Measurements from ENCODE around the gene RYR1.
"Not testable (repeated sequence)": the region's sequence is repeated elsewhere in the genome, so short reads cannot be mapped to it uniquely, and the experiment has no call there.

The RYR1 gene

GRCh38 chr19:38458991-38459390 lies 25.5 kb downstream of the RYR1 start:
- no peak for DNase-seq

GRCh38 chr19:38463365-38463764 lies 29.9 kb downstream of the RYR1 start:
- DNase-seq = no peak

GRCh38 chr19:38464421-38465082 lies 31.1 kb downstream of the RYR1 start:
- no peak for DNase-seq

DNA sequence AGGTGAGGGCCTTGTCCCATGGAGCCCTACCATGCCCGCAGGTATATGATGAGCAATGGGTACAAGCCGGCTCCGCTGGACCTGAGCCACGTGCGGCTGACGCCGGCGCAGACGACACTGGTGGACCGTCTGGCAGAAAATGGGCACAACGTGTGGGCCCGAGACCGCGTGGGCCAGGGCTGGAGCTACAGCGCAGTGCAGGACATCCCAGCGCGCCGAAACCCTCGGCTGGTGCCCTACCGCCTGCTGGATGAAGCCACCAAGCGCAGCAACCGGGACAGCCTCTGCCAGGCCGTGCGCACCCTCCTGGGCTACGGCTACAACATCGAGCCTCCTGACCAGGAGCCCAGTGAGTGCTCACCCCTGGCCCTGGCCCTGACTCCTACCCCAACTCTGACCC lies 32.6 kb downstream of the RYR1 start:
- DNase-seq = no peak

- no peak for DNase-seq
These were observed 34.3 kb downstream of the RYR1 start for GRCh38 chr19:38467541-38468525.

GRCh38 chr19:38469151-38469550 lies 35.7 kb downstream of the RYR1 start:
- no peak for DNase-seq

DNA sequence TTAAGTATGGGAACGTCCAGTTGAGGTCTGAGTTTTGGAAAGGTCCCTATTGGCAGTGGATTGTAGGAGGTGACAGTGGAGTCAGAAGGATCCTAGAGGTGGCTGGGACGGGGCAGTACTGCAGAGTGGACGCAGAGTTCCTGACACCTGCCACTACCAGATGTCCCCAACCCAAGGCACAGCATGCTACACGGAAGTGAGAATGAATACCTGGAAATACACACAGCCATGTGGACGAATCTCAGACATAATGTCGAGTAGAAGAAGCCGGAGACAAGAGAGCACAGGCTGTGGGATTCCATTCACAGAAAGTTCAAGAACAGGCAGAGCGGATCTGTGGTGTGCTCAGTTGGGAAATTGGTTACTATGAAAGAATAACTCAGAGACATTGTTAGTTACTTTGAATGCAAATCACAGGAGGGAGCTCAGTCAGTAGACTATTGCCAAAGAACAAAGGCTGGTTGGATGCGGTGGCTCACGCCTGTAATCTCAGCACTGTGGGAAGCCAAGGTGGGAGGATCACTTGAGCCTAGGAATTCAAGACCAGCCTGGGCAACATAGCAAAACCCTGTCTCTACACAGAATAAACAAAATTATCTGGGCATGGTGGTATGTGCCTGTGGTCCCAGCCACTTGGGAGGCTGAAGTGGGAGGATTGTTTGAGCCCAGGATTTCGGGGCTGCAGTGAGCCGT lies 37.4 kb downstream of the RYR1 start:
- no peak for DNase-seq

DNA sequence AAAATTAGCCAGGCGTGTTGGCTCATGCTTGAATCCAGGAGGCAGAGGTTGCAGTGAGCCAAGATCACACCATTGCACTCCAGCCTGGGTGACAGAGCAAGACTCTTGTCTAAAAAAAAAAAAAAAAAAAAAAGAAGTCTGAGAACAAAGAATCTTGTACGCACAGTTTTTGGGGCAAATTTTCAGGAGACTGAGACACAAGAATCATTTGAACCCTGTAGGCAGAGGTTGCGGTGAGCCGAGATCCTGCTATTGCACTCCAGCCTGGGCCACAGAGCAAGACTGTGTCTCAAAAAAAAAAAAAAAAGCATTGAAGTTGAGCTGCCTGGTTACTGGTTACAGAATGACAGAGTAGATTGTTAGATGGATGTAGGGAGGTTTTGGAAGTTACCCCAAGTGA lies 39.2 kb downstream of the RYR1 start:
- DNase-seq = not testable (repeated sequence)

DNA sequence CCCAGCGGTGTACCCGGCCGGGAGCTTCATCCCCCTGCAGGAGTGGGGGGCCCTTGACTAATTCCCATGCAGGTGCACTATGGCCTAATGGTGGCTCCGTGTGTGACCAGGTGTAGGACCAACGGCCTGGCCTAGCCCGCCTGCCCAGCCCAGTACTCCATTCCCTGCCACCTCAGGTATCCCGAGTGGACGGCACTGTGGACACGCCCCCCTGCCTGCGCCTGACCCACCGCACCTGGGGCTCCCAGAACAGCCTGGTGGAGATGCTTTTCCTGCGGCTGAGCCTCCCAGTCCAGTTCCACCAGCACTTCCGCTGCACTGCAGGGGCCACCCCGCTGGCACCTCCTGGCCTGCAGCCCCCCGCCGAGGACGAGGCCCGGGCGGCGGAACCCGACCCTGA lies 39.7 kb downstream of the RYR1 start:
- DNase-seq = no peak

DNA sequence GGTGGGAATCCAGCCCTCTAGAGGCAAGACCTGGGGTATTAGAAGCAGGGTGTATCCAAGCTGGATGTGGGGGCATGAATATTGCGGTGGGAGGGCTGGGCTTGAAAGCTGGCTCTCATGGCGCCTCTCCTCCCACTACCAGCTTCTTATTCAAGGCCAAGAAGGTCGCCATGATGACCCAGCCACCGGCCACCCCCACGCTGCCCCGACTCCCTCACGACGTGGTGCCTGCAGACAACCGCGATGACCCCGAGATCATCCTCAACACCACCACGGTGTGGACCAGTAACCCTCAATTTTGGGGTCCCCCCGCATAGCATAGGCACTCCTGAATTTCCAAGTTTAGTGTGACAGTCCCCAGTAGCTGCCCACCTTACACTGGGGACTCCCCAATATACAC lies 41.7 kb downstream of the RYR1 start:
- DNase-seq = no peak

DNA sequence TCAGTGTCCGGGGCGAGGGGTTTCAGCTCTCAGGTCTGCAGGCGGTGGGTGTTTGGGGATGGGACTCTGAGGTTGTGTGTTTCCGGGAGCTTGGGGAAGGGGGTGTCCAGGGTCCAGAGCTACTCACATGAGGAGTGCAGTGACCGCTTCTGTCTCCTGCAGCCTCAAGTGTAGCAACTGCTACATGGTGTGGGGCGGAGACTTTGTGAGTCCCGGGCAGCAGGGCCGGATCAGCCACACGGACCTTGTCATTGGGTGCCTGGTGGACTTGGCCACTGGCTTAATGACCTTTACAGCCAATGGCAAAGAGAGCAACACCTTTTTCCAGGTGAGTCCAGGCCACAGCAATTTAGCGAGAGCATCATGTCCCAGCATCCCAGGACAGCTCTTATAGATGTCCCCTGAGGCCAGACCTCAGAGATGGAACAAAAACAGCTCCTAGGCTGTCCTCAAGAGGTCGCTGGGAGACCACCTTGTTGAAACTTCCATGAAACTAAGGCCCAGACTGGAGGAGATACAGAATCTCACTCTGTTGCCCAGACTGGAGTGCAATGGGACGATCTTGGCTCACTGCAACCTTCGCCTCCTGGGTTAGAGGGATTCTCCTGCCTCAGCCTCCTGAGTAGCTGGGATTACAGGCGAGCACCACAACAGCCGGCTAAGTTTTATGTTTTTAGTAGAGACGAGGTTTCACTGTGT lies 44.9 kb downstream of the RYR1 start:
- no peak for DNase-seq

DNA sequence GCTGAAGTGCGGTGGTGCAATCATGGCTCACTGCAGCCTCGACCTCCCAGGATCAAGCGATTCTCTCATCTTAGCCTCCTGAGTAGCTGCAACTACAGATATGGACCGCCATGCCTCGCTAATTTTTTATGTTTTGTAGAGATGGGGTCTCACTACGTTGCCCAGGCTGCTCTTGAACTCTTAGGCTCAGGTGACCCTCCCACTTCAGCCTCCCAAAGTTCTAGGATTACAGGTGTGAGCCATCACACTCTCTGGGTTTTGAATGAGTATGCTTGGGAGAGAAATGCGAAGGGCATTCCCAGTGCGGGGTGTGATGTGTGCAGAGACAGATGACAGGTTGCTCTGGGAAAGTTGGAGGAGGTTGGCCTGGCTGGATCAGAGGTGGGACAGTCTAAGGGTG lies 49.0 kb downstream of the RYR1 start:
- DNase-seq = no peak

DNA sequence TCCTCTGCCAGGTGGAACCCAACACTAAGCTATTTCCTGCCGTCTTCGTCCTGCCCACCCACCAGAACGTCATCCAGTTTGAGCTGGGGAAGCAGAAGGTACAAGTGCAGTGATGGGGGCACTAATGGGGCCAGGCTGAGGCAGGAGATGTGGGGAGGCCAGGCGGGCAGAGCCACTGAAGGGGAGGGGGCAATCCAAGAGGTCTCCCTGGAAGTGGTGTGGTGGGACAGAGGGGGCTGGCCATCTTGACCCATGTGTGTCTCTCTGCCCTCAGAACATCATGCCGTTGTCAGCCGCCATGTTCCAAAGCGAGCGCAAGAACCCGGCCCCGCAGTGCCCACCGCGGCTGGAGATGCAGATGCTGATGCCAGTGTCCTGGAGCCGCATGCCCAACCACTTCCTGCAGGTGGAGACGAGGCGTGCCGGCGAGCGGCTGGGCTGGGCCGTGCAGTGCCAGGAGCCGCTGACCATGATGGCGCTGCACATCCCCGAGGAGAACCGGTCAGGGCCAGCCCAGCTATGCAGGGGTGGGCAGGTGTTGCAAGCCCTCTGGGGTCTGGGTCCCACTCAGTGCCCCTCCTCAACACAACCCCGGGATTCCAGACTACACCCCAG lies 49.6 kb downstream of the RYR1 start:
- DNase-seq = no peak

DNA sequence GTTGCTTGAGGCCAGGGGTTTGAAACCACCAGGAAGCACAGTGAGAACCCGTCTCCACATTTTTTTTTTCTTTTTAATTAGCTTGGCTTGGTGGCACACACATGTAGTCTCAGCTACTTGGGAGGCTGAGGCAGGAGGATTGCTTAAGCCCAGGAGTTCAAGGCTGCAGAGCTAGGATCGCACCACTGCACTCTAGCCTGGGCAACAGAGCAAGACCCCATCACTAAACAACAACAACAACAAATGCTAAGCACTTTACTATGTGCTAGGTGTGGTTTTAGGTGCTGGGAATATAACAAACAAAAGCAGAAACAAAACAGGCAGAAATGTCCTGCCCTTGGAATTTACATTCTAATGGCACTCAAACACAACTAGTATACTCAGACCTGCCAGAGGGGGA lies 51.3 kb downstream of the RYR1 start:
- DNase-seq = no peak

DNA sequence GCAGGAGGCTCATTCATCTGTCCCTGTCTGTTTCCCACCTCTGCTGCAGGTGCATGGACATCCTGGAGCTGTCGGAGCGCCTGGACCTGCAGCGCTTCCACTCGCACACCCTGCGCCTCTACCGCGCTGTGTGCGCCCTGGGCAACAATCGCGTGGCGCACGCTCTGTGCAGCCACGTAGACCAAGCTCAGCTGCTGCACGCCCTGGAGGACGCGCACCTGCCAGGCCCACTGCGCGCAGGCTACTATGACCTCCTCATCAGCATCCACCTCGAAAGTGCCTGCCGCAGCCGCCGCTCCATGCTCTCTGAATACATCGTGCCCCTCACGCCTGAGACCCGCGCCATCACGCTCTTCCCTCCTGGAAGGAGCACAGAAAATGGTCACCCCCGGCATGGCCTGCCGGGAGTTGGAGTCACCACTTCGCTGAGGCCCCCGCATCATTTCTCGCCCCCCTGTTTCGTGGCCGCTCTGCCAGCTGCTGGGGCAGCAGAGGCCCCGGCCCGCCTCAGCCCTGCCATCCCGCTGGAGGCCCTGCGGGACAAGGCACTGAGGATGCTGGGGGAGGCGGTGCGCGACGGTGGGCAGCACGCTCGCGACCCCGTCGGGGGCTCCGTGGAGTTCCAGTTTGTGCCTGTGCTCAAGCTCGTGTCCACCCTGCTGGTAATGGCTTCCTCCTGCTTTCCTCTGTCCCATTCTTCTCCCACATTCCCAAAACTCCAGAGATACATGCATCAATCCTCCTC lies 52.2 kb downstream of the RYR1 start:
- no peak for DNase-seq

GRCh38 chr19:38486731-38487336 lies 53.3 kb downstream of the RYR1 start:
- no peak for DNase-seq

- no peak for DNase-seq
These were observed 54.6 kb downstream of the RYR1 start for GRCh38 chr19:38488096-38488495.

- no peak for DNase-seq
These were observed 55.4 kb downstream of the RYR1 start for GRCh38 chr19:38488776-38489481.

GRCh38 chr19:38490861-38491260 lies 57.4 kb downstream of the RYR1 start:
- DNase-seq = no peak

DNA sequence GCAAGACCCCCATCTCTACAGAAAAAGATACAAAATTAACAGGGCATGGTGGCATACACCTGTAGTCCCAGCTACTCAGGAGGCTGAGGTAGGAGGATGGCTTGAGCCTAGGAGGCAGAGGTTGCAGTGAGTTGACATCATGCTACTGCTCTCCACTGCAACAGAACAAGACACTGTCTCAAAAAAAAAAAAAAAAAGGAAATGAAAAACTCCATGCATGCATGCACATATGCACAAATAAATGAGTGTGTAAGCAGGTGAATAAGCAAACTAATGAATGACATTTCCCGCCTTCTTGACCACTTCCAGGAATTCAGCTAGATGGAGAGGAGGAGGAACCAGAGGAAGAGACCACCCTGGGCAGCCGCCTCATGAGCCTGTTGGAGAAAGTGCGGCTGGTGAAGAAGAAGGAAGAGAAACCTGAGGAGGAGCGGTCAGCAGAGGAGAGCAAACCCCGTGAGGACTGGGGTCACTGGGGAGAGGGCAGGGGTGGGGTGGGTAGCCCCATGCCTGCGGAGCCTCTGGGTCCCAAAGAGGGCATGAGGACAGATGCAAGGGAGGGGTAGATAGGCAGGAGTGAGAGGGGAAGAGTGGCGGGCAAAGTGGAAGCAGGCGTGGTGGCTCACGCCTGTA lies 58.8 kb downstream of the RYR1 start:
- no peak for DNase-seq
